HS-5 (cell line): ENCODE data around the gene DCHS1.

Experiments
- DNase-seq: peaks from one replicate; pipeline ENCODE4 v3.0.0-alpha.2; 2012; ENCODE audit warnings: low read depth

Gene DCHS1

GRCh38 chr11:6586434-6587359 is 68.9 kb downstream of the DCHS1 start:
- DNase-seq = no peak

GRCh38 chr11:6584528-6584927 is 71.1 kb downstream of the DCHS1 start:
- DNase-seq = no peak

- no peak for DNase-seq
These were observed 72.0 kb downstream of the DCHS1 start for GRCh38 chr11:6583584-6583983.

- no peak for DNase-seq
These were observed 75.9 kb downstream of the DCHS1 start for GRCh38 chr11:6579681-6580080.

GRCh38 chr11:6578134-6578533 is 77.5 kb downstream of the DCHS1 start:
- DNase-seq = no peak

- peak; percentile 40 for DNase-seq
These were observed 78.9 kb downstream of the DCHS1 start for GRCh38 chr11:6576471-6577373.

- DNase-seq = no peak
These were observed 80.5 kb downstream of the DCHS1 start for GRCh38 chr11:6574816-6575715.

- peak; percentile 28 for DNase-seq
These were observed 83.4 kb downstream of the DCHS1 start for GRCh38 chr11:6572215-6572614.

GRCh38 chr11:6571434-6572008 is 84.1 kb downstream of the DCHS1 start:
- DNase-seq = no peak
